SK-N-SH (cell line): Measurements from ENCODE around the gene THADA.

Experiments
- CHD2 ChIP-seq: fragments of 150-350 bp; IDR thresholded peaks from 2 replicates; pipeline ENCODE4 v1.6.1; 2018; ENCODE audit warnings: low read length; ENCODE audit not compliant: partially characterized antibody
- CTCF ChIP-seq: fragments of 200-600 bp; sonication (generic); IDR thresholded peaks from 2 replicates; pipeline ENCODE4 v1.6.1; 2017; ENCODE audit warnings: antibody characterized with exemption, mild to moderate bottlenecking, moderate library complexity
- EZH2phosphoT487 ChIP-seq: fragments of 200-600 bp; sonication (generic); IDR thresholded peaks from 2 replicates; pipeline ENCODE4 v1.6.1; 2017; ENCODE audit warnings: low read depth, mixed run types, mild to moderate bottlenecking, antibody characterized with exemption, moderate library complexity, borderline replicate concordance
- JUND ChIP-seq: IDR thresholded peaks from 2 replicates; pipeline ENCODE4 v1.4.0; 2012
- NRF1 ChIP-seq: IDR thresholded peaks from 2 replicates; pipeline ENCODE4 v1.6.1; 2012; ENCODE audit warnings: low read depth, mild to moderate bottlenecking, low read length
- RCOR1 ChIP-seq: fragments of 150-350 bp; IDR thresholded peaks from 2 replicates; pipeline ENCODE4 v1.6.1; 2017; ENCODE audit warnings: antibody characterized with exemption, low read length

- TF ChIP-seq CTCF (no peak), NRF1 (no peak), CHD2 (no peak), JUND (no peak), EZH2phosphoT487 (no peak), RCOR1 (no peak)
Measured at GRCh38 chr2:43443282-43443681, 152.6 kb downstream of the THADA start.
